ENCODE measurements around the gene POU2AF1.

The POU2AF1 gene

DNA sequence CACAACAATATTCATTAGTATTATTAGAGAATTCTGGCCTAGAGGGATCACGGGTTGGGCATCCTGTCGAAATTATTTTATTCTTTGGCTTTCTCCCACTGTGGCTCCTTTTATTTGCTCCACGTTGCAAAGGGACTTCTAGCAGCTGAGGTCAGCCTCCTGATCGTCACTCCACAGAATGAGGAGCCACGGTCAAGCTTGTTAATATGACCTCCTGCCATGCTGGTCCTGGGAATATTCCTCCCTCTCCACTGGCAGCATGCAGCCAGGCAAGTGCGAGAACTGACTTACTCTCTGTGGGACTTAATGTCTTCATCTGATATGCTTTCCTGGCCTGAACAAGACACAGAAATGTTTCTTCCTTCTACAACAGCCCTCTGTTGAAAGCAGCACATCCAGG, 59.8 kb downstream of the POU2AF1 start:
- no peak for DNase-seq (ENCODE audit: low read depth)

DNA sequence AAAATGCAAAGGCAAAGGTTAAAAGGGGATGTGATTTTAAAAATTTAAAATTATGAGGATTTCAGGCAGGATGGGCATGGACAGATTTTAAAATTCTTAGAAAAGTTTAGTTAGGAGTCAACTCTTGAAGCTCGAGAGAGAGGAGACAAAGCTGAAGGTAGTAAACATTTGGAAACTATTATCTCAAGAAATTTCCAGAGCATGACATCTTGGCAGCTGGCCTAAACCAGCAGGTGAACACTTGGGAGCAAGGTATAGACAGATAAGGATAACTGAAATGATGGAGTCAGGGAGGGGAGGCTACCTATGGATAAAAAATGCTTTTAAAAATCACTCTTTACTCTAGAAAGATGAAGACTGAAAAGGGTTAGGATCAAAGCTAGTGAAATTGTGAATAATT, 67.0 kb downstream of the POU2AF1 start:
- DNase-seq (ENCODE audit: low read depth), result no peak

GRCh38 chr11:111310723-111311122, 68.4 kb downstream of the POU2AF1 start:
- no peak for DNase-seq (ENCODE audit: low read depth)

DNA sequence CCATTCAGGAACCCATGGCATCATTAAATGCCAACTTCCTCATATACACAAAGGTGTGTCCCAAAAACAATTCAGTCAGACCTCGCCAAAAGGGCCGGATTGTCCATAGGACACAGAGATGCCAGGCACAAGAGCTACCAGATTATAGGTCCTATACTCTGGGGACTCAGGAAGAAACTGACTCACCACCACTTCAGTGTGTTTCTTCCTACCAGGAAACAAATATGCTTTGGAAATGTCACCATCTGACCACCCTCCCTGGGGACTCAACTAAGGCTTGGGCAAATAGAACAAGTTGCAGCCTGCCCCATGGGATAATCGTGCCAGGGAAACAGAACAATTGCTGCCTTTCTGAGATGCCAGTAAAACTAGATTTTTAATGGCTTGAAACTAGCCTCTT, 69.0 kb downstream of the POU2AF1 start:
- no peak for DNase-seq (ENCODE audit: low read depth)

DNA sequence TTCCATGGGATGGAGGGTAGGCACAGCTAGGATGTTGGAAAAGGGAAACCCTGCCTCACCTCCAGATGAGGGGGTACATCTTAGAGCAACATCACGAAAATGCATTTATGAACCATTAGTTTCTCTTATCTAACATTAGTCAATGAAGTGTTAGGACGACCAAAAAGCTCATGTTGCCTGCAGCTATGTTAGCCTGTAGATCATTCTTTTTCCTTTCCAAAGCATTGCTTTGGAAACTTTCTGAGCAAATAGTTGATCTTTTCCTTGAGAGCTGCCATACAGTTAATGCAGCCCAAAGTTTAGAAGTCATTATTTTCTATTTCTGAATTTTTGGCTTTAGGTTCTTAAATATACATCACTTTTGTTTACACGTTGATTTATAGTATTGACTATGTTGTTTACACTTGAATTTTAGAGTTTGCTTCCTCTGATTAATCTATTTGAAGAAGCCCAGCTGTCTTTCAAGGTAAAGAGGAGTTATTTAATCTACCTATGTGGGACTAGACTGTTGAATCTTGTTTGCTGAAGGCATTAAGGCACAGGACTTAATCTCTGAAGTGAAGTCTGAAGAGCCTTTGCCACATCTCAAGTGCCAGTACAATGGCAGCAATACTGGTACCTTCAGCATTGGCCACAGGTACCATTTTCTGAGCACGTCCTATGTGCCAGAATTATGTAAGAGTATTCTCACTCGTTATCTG, 69.7 kb downstream of the POU2AF1 start:
- no peak for DNase-seq (ENCODE audit: low read depth)

- no peak for DNase-seq (ENCODE audit: low read depth)
Measured at GRCh38 chr11:111308140-111308539, 70.9 kb downstream of the POU2AF1 start.

GRCh38 chr11:111307472-111308108, 71.5 kb downstream of the POU2AF1 start:
- DNase-seq (ENCODE audit: low read depth), result no peak

GRCh38 chr11:111306321-111306720, 72.8 kb downstream of the POU2AF1 start:
- DNase-seq (ENCODE audit: low read depth), result no peak

GRCh38 chr11:111305876-111306275, 73.2 kb downstream of the POU2AF1 start:
- DNase-seq (ENCODE audit: low read depth), result no peak

DNA sequence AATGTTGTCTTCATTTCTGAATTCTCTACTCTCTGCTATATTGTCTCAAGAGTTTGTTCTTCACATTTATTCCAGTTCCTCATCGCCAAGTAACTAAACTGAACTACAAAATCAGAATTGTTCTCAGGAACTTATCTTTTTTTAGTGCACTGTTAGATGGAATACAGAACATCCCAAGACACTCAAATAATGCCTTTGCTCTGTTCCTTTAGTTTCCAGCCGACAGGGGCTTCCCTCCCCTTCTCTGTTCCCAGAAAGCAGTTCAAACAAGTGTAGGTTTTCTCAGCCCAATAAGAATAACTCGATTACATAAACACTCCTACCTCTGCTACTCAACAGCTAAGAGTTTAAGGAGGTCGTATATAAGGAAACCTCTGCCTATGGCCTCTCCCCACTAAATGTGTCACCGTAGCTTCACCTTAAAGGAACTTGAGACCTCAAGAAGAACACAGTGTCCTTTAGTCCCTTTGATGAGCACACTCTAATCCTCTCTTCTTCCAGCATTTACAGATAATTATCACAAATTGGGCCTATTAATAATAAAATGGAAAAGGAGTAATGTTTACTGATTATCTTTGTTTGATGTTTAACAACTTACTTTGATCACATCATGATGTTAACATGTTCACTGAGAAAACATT, 73.8 kb downstream of the POU2AF1 start:
- no peak for DNase-seq (ENCODE audit: low read depth)

- DNase-seq (ENCODE audit: low read depth), result no peak
Measured at GRCh38 chr11:111303461-111303860, 75.6 kb downstream of the POU2AF1 start.

DNA sequence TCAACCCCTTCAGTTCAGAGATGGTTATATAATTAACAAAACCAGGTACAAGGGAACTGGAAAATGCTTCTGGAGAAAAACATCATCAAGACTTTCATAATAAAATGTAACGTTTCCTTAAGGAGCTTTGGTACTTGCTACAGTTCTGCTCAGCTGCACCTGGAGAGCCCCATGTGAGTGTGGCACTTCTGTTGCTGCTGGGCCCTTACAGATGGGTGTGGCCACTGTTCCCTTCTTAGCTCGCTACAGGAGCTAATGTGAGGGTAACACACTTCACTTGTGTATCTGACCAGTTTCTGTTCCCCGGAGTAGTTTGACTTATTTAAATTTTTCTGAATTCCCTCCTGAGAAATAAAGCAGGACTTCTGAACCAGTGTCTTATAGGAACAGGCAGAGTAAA, 76.8 kb downstream of the POU2AF1 start:
- DNase-seq (ENCODE audit: low read depth), result no peak

All from activated T-helper 9 cell treated with anti-CD3 and anti-CD28 coated beads, Interleukin-2, amount 50 U/mL, for 16 hours (primary cell).